AG10803 (cell line): Measurements from ENCODE around the gene MARCHF9.

Source experiments
- DNase-seq: peaks from one replicate; pipeline ENCODE4 v3.0.0; 2010; ENCODE audit warnings: low read depth
- H3K4me3 ChIP-seq: 2 replicates; pipeline ENCODE4 v1.5.1; 2011; ENCODE audit warnings: mild to moderate bottlenecking, low read length, control low read depth
- TF ChIP-seq, protein P1 (sequence below): conservative IDR thresholded peaks from 2 replicates; pipeline ENCODE4 v1.5.1; 2011; ENCODE audit warnings: mild to moderate bottlenecking, low read length, control low read depth, inconsistent platforms

MARCHF9 gene

GRCh38 chr12:57722716-57723629 is 31.9 kb upstream of the MARCHF9 start:
- H3K4me3 ChIP-seq, result no peak overlapping the region
- TF ChIP-seq, protein P1, sequence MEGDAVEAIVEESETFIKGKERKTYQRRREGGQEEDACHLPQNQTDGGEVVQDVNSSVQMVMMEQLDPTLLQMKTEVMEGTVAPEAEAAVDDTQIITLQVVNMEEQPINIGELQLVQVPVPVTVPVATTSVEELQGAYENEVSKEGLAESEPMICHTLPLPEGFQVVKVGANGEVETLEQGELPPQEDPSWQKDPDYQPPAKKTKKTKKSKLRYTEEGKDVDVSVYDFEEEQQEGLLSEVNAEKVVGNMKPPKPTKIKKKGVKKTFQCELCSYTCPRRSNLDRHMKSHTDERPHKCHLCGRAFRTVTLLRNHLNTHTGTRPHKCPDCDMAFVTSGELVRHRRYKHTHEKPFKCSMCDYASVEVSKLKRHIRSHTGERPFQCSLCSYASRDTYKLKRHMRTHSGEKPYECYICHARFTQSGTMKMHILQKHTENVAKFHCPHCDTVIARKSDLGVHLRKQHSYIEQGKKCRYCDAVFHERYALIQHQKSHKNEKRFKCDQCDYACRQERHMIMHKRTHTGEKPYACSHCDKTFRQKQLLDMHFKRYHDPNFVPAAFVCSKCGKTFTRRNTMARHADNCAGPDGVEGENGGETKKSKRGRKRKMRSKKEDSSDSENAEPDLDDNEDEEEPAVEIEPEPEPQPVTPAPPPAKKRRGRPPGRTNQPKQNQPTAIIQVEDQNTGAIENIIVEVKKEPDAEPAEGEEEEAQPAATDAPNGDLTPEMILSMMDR, result no peak
- no peak for DNase-seq

DNA sequence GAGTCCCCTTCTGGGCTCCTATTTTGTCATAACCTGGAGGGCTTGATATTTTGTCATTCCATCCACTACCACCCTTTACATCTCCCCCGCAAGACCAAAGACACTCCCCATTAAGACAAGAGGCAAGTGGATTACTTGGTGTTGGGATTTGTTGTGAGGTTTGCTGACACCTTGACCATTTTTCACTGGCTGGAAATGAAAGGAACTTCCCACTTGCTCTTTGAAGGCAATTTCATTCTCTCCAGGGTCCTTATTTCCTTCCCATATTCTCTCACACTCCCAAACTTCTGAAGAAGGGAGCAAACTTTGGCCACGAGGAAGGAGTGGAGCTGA is 31.3 kb upstream of the MARCHF9 start:
- no peak overlapping the region for H3K4me3 ChIP-seq
- no peak for DNase-seq
- TF ChIP-seq, protein P1, result no peak

DNA sequence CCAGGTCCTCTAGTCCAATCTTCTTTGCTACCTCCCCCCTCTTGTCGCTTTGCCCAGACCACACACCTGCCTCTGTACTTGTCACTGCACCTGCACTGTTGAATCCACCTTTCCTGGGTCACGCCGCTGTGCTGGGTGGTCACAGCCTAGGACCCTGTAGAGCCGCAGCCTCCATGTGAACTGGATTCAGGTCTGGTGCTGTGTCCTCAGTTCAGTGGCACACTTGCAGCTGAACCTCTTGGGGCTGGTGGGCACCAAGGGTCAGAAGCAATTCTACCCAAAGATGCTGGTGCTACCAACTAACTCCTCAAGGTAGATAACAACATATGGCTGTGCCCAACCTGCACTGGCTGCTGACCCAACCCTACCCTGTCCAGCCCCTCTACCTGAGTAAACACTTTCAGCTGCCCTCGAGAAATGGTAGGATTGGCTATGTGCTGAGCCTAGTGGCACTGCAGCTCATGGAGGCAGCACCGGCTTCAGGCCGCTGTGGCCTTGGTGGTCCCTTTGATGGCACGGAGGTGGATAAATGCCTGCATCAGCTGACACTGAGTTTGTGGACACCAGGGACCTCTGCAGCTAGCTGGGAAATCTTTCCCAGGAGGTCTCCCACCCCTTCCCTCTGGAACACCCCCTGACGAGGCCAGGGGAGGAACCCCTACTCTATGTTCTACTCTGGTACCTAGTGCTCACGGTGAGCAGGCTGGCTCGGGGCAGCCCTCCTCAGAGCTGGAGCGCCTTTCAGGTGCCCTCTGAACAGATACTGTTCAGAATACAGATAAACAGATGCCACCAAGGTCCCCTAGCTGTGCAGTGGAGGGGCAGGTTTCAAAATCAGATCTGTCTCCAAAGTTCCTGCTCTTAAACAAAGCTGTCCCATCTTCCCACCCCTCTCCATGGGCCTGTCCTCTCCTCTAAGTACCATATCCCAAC is 30.6 kb upstream of the MARCHF9 start:
- TF ChIP-seq, protein P1, result no peak
- no peak for DNase-seq
- no peak overlapping the region for H3K4me3 ChIP-seq

- DNase-seq, result no peak
- TF ChIP-seq, protein P1, result no peak
- no peak overlapping the region for H3K4me3 ChIP-seq
Observed at GRCh38 chr12:57724936-57725740, 29.8 kb upstream of the MARCHF9 start.

GRCh38 chr12:57725851-57726150 is 29.1 kb upstream of the MARCHF9 start:
- TF ChIP-seq, protein P1, result no peak
- DNase-seq, result no peak
- peak overlapping the region; percentile 98 for H3K4me3 ChIP-seq

GRCh38 chr12:57726151-57726883 is 28.6 kb upstream of the MARCHF9 start:
- DNase-seq, result peak; percentile 86
- peak overlapping the region; percentile 98 for H3K4me3 ChIP-seq
- TF ChIP-seq, protein P1, result peak; percentile 81
